ENCODE data around the gene MMRN2. TPM values are rescaled to one million over a fixed set of nuclear protein-coding genes. Genes with fewer than 3 reads are reported as not detected.
A peak's percentile ranks its signal among the peaks of the same experiment; 100 is the strongest.

The MMRN2 gene
- total RNA-seq, 1 donor from 2014 or later = 0.08 TPM

DNA sequence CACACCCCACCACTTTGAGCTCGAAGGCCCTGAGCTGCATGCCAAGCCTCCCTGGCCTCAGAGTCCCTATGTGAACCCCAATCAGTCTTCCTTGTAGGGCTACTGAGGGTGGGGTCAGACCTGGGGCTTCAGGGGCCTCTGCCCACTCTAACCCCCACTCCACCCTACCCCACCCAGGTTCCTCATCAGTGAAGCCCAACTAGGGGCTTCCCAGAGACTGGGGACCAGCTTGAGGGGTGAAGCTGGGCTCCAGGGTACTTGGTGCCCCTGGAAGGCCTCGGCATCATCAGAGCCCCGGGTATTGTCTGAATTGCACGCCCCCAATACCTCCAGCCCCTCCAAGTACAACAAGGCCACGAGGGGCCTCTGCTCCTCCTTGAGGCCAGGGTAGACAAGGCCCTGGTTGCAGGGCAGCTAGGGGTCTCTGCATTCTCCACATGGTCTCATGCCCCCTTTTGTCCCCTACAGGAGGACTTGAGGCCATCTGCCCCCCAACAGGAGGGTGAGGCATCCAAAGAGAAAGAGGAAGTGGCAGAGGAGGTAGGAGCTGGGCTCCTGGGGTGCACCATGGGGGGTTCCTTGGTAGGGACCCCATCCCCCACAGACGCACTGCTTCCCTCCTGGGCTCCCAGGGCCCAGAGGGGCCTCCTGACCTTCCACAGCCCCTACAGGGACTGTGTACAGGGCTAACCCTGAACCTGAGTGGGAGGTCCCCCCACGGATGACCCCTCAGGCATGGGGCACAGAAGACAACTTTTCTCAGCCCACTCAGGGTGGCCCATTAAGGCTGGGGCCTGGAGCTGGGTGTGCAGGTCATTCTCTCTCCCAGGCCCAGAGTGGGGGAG lies 4.9 kb upstream of the MMRN2 start:
- no peaks in the 10 kb centered on the region for H3K27me3 ChIP-seq (ENCODE audit: control insufficient read depth, insufficient read depth, low read length)
- TF ChIP-seq, protein P1, sequence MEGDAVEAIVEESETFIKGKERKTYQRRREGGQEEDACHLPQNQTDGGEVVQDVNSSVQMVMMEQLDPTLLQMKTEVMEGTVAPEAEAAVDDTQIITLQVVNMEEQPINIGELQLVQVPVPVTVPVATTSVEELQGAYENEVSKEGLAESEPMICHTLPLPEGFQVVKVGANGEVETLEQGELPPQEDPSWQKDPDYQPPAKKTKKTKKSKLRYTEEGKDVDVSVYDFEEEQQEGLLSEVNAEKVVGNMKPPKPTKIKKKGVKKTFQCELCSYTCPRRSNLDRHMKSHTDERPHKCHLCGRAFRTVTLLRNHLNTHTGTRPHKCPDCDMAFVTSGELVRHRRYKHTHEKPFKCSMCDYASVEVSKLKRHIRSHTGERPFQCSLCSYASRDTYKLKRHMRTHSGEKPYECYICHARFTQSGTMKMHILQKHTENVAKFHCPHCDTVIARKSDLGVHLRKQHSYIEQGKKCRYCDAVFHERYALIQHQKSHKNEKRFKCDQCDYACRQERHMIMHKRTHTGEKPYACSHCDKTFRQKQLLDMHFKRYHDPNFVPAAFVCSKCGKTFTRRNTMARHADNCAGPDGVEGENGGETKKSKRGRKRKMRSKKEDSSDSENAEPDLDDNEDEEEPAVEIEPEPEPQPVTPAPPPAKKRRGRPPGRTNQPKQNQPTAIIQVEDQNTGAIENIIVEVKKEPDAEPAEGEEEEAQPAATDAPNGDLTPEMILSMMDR (IDR thresholded peaks at IDR 0.05; ENCODE audit: insufficient read depth, low read length, poor library complexity, severe bottlenecking) = no peak

GRCh38 chr10:86961481-86962091 lies 4.2 kb upstream of the MMRN2 start:
- H3K36me3 ChIP-seq (ENCODE audit: control insufficient read depth, insufficient read depth, low read length) = no peaks in the 10 kb centered on the region
- no peak overlapping the region for H3K4me3 ChIP-seq (ENCODE audit: low read depth, low read length)
- no peaks in the 10 kb centered on the region for H3K27me3 ChIP-seq (ENCODE audit: control insufficient read depth, insufficient read depth, low read length)
- TF ChIP-seq, protein P1 (IDR thresholded peaks at IDR 0.05; ENCODE audit: insufficient read depth, low read length, poor library complexity, severe bottlenecking) = no peak
- no peak for DNase-seq (ENCODE audit: low read depth)

More for the DNA sequence above, 4.9 kb upstream of the MMRN2 start:
- no peaks in the 10 kb centered on the region for H3K36me3 ChIP-seq (ENCODE audit: control insufficient read depth, insufficient read depth, low read length)
- no peak overlapping the region for H3K4me3 ChIP-seq (ENCODE audit: low read depth, low read length)
- DNase-seq (ENCODE audit: low read depth) = no peak

DNA sequence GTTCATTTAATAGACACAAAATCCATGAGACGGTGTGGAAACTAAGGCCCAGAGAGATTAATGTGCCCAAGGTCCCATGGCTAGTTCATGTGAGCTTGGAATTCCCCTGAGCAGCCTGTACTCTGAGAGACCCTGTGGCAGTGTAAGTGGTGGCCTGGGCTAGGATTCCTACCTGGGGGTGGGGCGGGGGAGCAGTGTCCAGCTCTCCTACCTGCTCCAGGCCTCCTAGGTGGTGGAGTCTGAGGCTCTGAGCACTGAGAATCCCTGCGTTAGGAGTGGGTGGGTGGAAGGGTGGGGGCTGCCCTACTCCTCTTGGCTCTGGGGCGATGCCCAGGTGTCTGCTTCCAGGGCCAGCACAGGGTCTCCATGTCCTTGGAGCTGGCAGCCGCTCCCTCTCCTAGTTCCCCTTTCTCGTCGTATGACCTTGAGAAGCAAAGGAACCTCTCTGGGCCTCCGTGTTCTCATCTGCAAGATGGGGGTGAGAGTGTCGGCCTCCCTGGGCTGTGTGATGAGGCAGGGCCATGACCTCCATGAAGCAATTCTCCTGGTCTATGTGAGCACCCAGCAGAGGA lies 3.5 kb upstream of the MMRN2 start:
- TF ChIP-seq, protein P1 (IDR thresholded peaks at IDR 0.05; ENCODE audit: insufficient read depth, low read length, poor library complexity, severe bottlenecking) = no peak
- no peaks in the 10 kb centered on the region for H3K36me3 ChIP-seq (ENCODE audit: control insufficient read depth, insufficient read depth, low read length)

DNA sequence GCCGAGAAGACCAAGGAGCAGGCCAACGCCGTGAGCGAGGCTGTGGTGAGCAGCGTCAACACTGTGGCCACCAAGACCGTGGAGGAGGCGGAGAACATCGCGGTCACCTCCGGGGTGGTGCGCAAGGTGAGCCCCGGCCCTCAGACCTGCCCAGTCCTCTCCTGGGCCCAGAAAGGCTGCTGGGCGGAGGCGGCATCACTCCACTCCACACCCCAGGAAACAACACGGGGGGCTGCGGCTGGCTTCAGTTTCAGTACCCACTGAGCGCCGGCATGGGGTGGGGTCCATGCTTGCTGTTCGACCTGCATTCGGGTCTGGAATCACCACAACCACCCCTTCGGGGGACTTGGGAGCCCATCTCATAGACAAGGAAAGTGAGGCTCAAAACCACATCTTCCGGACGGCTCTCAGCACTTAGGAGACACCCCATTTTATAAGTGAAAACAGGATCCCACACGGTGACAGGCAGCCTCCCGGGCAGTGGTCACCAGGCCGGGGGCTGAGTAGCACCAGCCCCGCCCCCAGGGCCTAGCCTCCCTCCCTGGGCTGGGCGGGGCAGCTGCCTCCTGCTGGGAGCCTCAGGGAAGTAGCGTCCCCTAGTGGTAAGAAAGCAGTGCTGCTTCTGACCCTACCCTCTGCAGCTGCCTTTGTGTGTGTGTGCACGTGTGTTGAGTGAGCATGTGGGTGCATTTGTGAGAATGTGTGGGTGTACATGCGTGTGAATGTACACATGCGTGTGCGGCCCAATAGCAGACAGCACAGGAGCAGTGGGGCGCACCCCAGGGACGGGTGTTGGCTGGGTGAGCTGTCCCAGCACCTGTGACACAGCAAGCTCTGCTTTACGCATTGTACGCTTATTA lies 2.8 kb upstream of the MMRN2 start:
- no peak for DNase-seq (ENCODE audit: low read depth)
- Histone ChIP-seq H3K27me3 (ENCODE audit: control insufficient read depth, insufficient read depth, low read length) (no peaks in the 10 kb centered on the region), H3K36me3 (ENCODE audit: control insufficient read depth, insufficient read depth, low read length) (no peaks in the 10 kb centered on the region), H3K4me3 (ENCODE audit: low read depth, low read length) (no peak overlapping the region)
- TF ChIP-seq, protein P1 (IDR thresholded peaks at IDR 0.05; ENCODE audit: insufficient read depth, low read length, poor library complexity, severe bottlenecking) = peak; percentile 86

More for the DNA sequence above, 3.5 kb upstream of the MMRN2 start:
- no peak for DNase-seq (ENCODE audit: low read depth)
- H3K27me3 ChIP-seq (ENCODE audit: control insufficient read depth, insufficient read depth, low read length) = no peaks in the 10 kb centered on the region
- no peak overlapping the region for H3K4me3 ChIP-seq (ENCODE audit: low read depth, low read length)

GRCh38 chr10:86959737-86960002 lies 2.3 kb upstream of the MMRN2 start:
- DNase-seq (ENCODE audit: low read depth) = no peak
- Histone ChIP-seq H3K36me3 (ENCODE audit: control insufficient read depth, insufficient read depth, low read length) (no peaks in the 10 kb centered on the region), H3K27me3 (ENCODE audit: control insufficient read depth, insufficient read depth, low read length) (no peaks in the 10 kb centered on the region), H3K4me3 (ENCODE audit: low read depth, low read length) (no peak overlapping the region)
- TF ChIP-seq, protein P1 (IDR thresholded peaks at IDR 0.05; ENCODE audit: insufficient read depth, low read length, poor library complexity, severe bottlenecking) = no peak
